ENCODE results near the gene P4HB.
A peak's percentile ranks its signal among the peaks of the same experiment; 100 is the strongest.

The P4HB gene

GRCh38 chr17:81869221-81870130, 9.1 kb upstream of the P4HB start:
- peak; percentile 88 for TF ChIP-seq CTCF (IDR thresholded peaks at IDR 0.05; ENCODE audit: control extremely low read depth, extremely low read depth, low read depth, missing control alignments)
- CTCF ChIA-PET = interaction anchor here (0.7 to 2.5 kb wide), 17 partner anchors 8 to 228 kb away, joined by 3 to 10 read pairs (median 4); partner anchors contain the start of genes FASN, MAFG, MCRIP1 and NPB
- POLR2A ChIA-PET = interaction anchor here (0.7 to 2.5 kb wide), 5 partner anchors 9 to 186 kb away, joined by 3 to 21 read pairs (median 3); partner anchors contain the start of genes ARL16, HGS and P4HB
- DNase-seq (ENCODE audit: extremely low spot score) = peak; percentile 72

GRCh38 chr17:81868674-81869220, 8.4 kb upstream of the P4HB start:
- no peak for DNase-seq (ENCODE audit: extremely low spot score)
- CTCF ChIA-PET = interaction anchor here (0.7 to 2.5 kb wide), 12 partner anchors 10 to 138 kb away, joined by 3 to 10 read pairs (median 4); partner anchors contain the start of genes MAFG, MCRIP1 and NPB
- TF ChIP-seq CTCF (IDR thresholded peaks at IDR 0.05; ENCODE audit: control extremely low read depth, extremely low read depth, low read depth, missing control alignments) = no peak
- POLR2A ChIA-PET = interaction anchor here (0.9 to 2.5 kb wide), 3 partner anchors 9 to 49 kb away, joined by 3 to 21 read pairs (median 3); partner anchors contain the start of gene P4HB

- ChIA-PET POLR2A (interaction anchor here (2.5 kb wide), 1 partner anchor 8 kb away, joined by 21 read pairs; the partner anchor contains the start of gene P4HB), CTCF (interaction anchor here (2.5 kb wide), 1 partner anchor 9 kb away, joined by 9 read pairs; no protein-coding TSS in a partner anchor)
- TF ChIP-seq CTCF (IDR thresholded peaks at IDR 0.05; ENCODE audit: control extremely low read depth, extremely low read depth, low read depth, missing control alignments) = no peak
- DNase-seq (ENCODE audit: extremely low spot score) = no peak
Observed at GRCh38 chr17:81867991-81868673, 7.8 kb upstream of the P4HB start.

- no peak for TF ChIP-seq CTCF (IDR thresholded peaks at IDR 0.05; ENCODE audit: control extremely low read depth, extremely low read depth, low read depth, missing control alignments)
- no peak for DNase-seq (ENCODE audit: extremely low spot score)
- ChIA-PET POLR2A (interaction anchor here (0.7 to 1.5 kb wide), 2 partner anchors 18 to 456 kb away, joined by 3 read pairs; no protein-coding TSS in a partner anchor), CTCF (no interaction called here)
Observed at GRCh38 chr17:81867170-81867990, 7.0 kb upstream of the P4HB start.

- ChIA-PET CTCF (no interaction called here), POLR2A (interaction anchor here (0.6 to 1.5 kb wide), 4 partner anchors 14 to 457 kb away, joined by 3 to 4 read pairs (median 3); no protein-coding TSS in a partner anchor)
- TF ChIP-seq CTCF (IDR thresholded peaks at IDR 0.05; ENCODE audit: control extremely low read depth, extremely low read depth, low read depth, missing control alignments) = no peak
- DNase-seq (ENCODE audit: extremely low spot score) = no peak
Observed at GRCh38 chr17:81866440-81867169, 6.3 kb upstream of the P4HB start.
